ENCODE measurements around the gene VPS16. TPM values are rescaled to one million over a fixed set of nuclear protein-coding genes. Genes with fewer than 3 reads are reported as not detected.

Gene VPS16
- total and polyA plus RNA-seq, 2 of the 4 experiments (the other 2 are of a cell fraction), result 38.7 to 48.0 TPM

DNA sequence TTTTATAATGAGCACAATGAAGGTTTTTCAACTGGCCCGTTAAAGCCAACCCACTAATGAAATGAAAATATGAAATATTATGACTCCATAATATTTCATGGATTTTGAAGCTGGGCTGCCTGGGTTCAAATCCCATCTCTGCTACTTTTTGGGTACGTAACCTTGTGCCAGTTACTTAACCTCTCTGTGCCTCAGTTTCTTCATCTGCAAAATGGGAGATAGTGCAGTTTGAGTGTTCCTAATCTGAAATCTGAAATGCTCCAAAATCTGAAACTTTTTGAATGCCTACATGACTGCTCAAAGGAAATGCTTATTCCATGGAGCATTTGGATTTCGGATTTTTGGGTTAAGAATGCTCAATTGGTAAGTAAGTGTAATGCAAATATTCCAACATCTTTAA, 62.3 kb downstream of the VPS16 start:
- Histone ChIP-seq H3K9me3 (ENCODE audit: control insufficient read depth, insufficient read depth, low read length) (no peaks in the 10 kb centered on the region), H2BK5ac (ENCODE audit: low read depth, low read length, poor library complexity, severe bottlenecking) (no peak overlapping the region), H3K4ac (ENCODE audit: low read depth, low read length) (no peak overlapping the region), H3K27ac (ENCODE audit: insufficient read depth, low read length) (no peak overlapping the region), H3K23ac (ENCODE audit: low read depth, low read length) (no peak overlapping the region), H3K4me3 (ENCODE audit: insufficient read depth, low read depth, low read length) (no peak overlapping the region), H4K5ac (ENCODE audit: low read depth, low read length) (no peak overlapping the region), H3K56ac (ENCODE audit: extremely low read depth, insufficient read depth, low read length) (no peak overlapping the region), H3K4me2 (ENCODE audit: low read depth, low read length) (no peak overlapping the region), H4K8ac (ENCODE audit: low read depth in 2 of 2, low read length in 2 of 2) (no peak overlapping the region), H3K4me1 (ENCODE audit: control insufficient read depth, insufficient read depth, low read length) (no peaks in the 10 kb centered on the region), H2BK20ac (ENCODE audit: low read depth, low read length) (no peak overlapping the region), H3K9me1 (ENCODE audit: insufficient read depth, low read length) (no peaks in the 10 kb centered on the region), H3K36me3 (ENCODE audit: control insufficient read depth, insufficient read depth, low read length) (no peaks in the 10 kb centered on the region), H3K14ac (replicated peaks; ENCODE audit: low read depth, low read length) (no peak overlapping the region), H3K79me1 (ENCODE audit: low read depth in 1 of 2, low read length in 2 of 2) (peaks cover 21 to 44% of the 10 kb centered on the region in 2 experiments), H3K9ac (ENCODE audit: low read depth, low read length) (no peak overlapping the region), H2AFZ (replicated peaks; ENCODE audit: low read length, poor library complexity) (no peak overlapping the region), H4K20me1 (ENCODE audit: insufficient read depth, low read length) (peaks cover 7% of the 10 kb centered on the region; the same call in 1 of the 2 replicates), H2AK9ac (replicated peaks; ENCODE audit: low read depth, low read length, poor library complexity) (no peak overlapping the region), H2AK5ac (ENCODE audit: low read depth, low read length) (no peak overlapping the region), H3K18ac (ENCODE audit: low read depth, low read length) (no peak overlapping the region), H3K27me3 (ENCODE audit: control insufficient read depth, insufficient read depth, low read length) (no peaks in the 10 kb centered on the region), H4K91ac (ENCODE audit: insufficient read depth, low read depth, low read length) (no peak overlapping the region), H2BK15ac (ENCODE audit: low read depth, low read length) (no peak overlapping the region), H2BK120ac (ENCODE audit: low read depth, low read length) (no peak overlapping the region)
- in situ Hi-C loops (cut with MboI; ENCODE audit: low sequenced_read_pairs) (no loop called here), dilution Hi-C loops (cut with HindIII; ENCODE audit: low sequenced_read_pairs, unreplicated experiment) (no loop called here), intact Hi-C loops (cut with micrococcal nuclease) (no loop called here)
- DNase-seq, result no peak
- ChIA-PET CTCF (interaction anchor here (0.6 kb wide), 1 partner anchor 21 kb away, joined by 4 read pairs; no protein-coding TSS in a partner anchor), POLR2A (ENCODE audit: unreplicated experiment) (no interaction called here)
- no CpG with 5 or more reads among the region's 3 CpGs for WGBS, 2 experiments (ENCODE audit: extremely low coverage in 2 of 2, insufficient read length in 1 of 2)
- ATAC-seq (ENCODE audit: low read depth), result no peak
- no TSS peak for BruUV-seq (replicated peaks)
- TF ChIP-seq RAD21 (IDR thresholded peaks at IDR 0.05; ENCODE audit: low read length) (no peak), MXI1 (IDR thresholded peaks at IDR 0.05; ENCODE audit: borderline replicate concordance, low read depth, low read length) (no peak), SMC3 (IDR thresholded peaks at IDR 0.05; ENCODE audit: low read depth, low read length) (no peak), CEBPB (IDR thresholded peaks at IDR 0.05; ENCODE audit: low read depth, low read length) (no peak), ELK1 (IDR thresholded peaks at IDR 0.05; ENCODE audit: borderline replicate concordance, low read depth, low read length) (no peak), FOS (IDR thresholded peaks at IDR 0.05; ENCODE audit: low read depth, low read length) (no peak), RCOR1 (IDR thresholded peaks at IDR 0.05; ENCODE audit: insufficient replicate concordance, low read length) (no peak), MAFK (IDR thresholded peaks at IDR 0.05; ENCODE audit: low read depth, low read length) (no peak), MAZ (IDR thresholded peaks at IDR 0.05; ENCODE audit: borderline replicate concordance, low read depth, low read length) (no peak)
- TF ChIP-seq, protein P1, sequence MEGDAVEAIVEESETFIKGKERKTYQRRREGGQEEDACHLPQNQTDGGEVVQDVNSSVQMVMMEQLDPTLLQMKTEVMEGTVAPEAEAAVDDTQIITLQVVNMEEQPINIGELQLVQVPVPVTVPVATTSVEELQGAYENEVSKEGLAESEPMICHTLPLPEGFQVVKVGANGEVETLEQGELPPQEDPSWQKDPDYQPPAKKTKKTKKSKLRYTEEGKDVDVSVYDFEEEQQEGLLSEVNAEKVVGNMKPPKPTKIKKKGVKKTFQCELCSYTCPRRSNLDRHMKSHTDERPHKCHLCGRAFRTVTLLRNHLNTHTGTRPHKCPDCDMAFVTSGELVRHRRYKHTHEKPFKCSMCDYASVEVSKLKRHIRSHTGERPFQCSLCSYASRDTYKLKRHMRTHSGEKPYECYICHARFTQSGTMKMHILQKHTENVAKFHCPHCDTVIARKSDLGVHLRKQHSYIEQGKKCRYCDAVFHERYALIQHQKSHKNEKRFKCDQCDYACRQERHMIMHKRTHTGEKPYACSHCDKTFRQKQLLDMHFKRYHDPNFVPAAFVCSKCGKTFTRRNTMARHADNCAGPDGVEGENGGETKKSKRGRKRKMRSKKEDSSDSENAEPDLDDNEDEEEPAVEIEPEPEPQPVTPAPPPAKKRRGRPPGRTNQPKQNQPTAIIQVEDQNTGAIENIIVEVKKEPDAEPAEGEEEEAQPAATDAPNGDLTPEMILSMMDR (conservative IDR thresholded peaks at IDR 0.05; ENCODE audit: low read depth, low read length), result no peak
